Large intestine (tissue), 3 donors: ENCODE measurements around the gene PRORP. TPM values are rescaled to one million over a fixed set of nuclear protein-coding genes. Genes with fewer than 3 reads are reported as not detected.

ENCODE experiments used
- DNase-seq, 2 donors: peaks; one replicate each; pipeline versions ENCODE4 v3.0.0 to v3.0.0-alpha.2; 2013
- H3K27ac ChIP-seq: one replicate; pipeline ENCODE4 v1.5.1; 2013; ENCODE audit warnings: low read length
- H3K27me3 ChIP-seq: 2 replicates; pipeline ENCODE4 v1.6.1; 2013; ENCODE audit warnings: low read length; ENCODE audit not compliant: control insufficient read depth, insufficient read depth
- H3K36me3 ChIP-seq: 2 replicates; pipeline ENCODE4 v1.6.1; 2013; ENCODE audit warnings: low read length; ENCODE audit not compliant: control insufficient read depth, insufficient read depth
- H3K4me1 ChIP-seq: one replicate; pipeline ENCODE4 v1.6.1; 2013; ENCODE audit warnings: low read length; ENCODE audit not compliant: control insufficient read depth, insufficient read depth
- H3K4me3 ChIP-seq: one replicate; pipeline ENCODE4 v1.5.1; 2013; ENCODE audit warnings: low read length
- H3K9me3 ChIP-seq: one replicate; pipeline ENCODE4 v1.6.1; 2013; ENCODE audit warnings: mild to moderate bottlenecking, low read depth, low read length, moderate library complexity; ENCODE audit not compliant: control insufficient read depth
- WGBS: methylation state at CpG from one replicate; pipeline ENCODE4 v1.1.5; 2013; ENCODE audit warnings: low lambda C conversion rate; ENCODE audit not compliant: insufficient coverage; 5-methylcytosine and 5-hydroxymethylcytosine counted together
- polyA plus RNA-seq: library from polyadenylated mRNA; unstranded; fragments of 120-200 nt; gene quantifications from one replicate; pipeline ENCODE4 v1.2.1, GENCODE V29; 2013

PRORP gene
- polyA plus RNA-seq, 1 donor: 29.9 TPM

DNA sequence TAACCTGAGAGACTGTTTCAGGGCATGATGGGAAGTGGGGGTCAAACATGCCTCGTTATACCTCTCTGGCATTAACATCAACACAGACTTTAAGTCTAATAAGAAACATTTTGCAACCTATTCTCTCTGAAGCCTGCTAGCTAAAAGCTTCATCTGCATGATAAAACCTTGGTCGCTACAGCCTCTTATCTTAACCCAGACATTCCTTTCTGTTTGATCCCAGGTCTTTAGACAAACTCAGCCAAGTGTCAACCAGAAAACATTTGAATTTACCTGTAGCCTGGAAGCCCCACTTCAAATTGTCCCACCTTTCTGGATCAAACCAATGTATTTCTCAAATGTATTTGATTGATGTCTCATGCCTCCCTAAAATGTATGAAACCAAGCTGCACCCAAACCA is 9.7 kb upstream of the PRORP start:
- no peak for DNase-seq
- no peaks in the 10 kb centered on the region for H3K4me1 ChIP-seq
- no peak overlapping the region for H3K4me3 ChIP-seq
- peaks cover 50% of the 10 kb centered on the region for H3K36me3 ChIP-seq
- no peak overlapping the region for H3K27ac ChIP-seq
- H3K9me3 ChIP-seq: no peaks in the 10 kb centered on the region
- H3K27me3 ChIP-seq: no peaks in the 10 kb centered on the region
- 83% methylated on average over 1 of the region's 2 CpGs for WGBS

DNA sequence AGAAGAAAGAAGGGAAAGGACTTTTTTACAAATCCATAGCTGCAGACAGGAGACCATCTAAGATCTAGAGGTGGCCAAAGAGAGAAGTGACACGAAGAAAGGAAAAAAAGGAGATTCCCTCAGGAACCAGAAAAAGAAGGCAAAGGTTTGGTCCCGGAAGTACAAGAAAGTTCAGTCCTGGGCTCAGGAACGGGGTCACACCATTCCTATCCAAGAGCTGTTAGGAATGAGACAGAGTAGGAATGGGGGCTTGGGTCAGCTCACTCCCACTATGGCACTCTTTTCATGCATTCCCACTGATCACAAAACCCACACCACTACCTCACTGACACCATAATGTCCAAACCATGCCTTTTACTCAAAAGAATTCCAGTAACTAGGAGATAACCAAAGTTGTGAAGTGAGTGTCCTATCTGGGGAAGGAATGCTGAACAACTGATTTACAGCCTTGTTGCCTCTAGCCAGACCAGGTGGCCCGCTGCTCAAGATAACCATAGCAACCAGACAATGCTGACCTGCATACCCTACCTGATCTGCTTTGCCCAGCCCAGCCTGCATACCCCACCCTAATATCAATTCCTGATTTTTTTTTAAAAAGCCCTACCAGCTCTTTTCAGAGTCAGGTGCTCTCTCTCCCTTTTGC is 8.9 kb upstream of the PRORP start:
- no peak for DNase-seq
- H3K9me3 ChIP-seq: no peaks in the 10 kb centered on the region
- H3K27ac ChIP-seq: no peak overlapping the region
- no CpG with 5 or more reads among the region's 4 CpGs for WGBS
- H3K4me1 ChIP-seq: no peaks in the 10 kb centered on the region
- no peaks in the 10 kb centered on the region for H3K27me3 ChIP-seq
- H3K4me3 ChIP-seq: no peak overlapping the region
- peaks cover 50% of the 10 kb centered on the region for H3K36me3 ChIP-seq

DNA sequence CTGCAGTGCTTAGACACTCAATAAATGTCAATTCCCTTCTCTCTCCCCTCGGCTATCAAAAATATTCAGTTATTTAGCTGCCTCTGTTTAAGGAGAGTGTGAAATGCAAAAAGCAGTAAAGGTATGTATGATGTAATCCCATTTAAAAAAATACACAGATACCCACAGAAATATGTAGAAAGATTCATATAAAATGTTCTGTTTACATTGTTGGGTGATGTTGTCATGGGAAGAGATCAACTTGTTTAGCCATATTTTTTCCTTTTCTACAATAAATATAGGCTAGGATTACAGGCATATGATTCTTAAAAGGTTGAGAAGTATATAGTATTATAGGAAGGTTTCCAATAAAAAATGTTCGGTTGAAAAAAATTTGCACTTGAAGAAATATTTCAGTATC is 8.3 kb upstream of the PRORP start:
- DNase-seq: no peak
- Histone ChIP-seq H3K27ac (no peak overlapping the region), H3K4me3 (no peak overlapping the region), H3K36me3 (peaks cover 46% of the 10 kb centered on the region), H3K27me3 (no peaks in the 10 kb centered on the region), H3K4me1 (no peaks in the 10 kb centered on the region), H3K9me3 (no peaks in the 10 kb centered on the region)
- 100% methylated on average over 1 of the region's 2 CpGs for WGBS

DNA sequence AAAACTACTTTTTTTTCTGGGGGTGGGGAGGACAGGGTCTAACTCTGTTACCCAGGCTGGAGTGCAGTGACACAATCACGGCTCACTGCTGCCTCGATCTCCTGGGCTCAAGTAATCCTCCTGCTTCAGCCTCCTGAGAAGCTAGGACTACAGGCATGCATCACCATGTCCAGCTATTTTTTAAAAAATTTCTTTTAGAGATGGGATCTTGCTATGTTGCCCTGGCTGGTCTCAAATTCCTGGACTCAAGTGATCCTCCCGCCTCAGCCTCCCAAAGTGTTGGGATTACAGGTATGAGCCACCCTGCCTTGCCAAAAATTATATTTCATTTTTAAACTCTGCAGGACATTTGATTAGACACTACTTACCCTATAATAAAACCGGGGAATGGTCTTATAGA is 6.1 kb upstream of the PRORP start:
- no peak overlapping the region for H3K4me3 ChIP-seq
- peaks cover 38% of the 10 kb centered on the region for H3K36me3 ChIP-seq
- no peaks in the 10 kb centered on the region for H3K9me3 ChIP-seq
- H3K4me1 ChIP-seq: peaks cover 5% of the 10 kb centered on the region
- DNase-seq: no peak
- no peak overlapping the region for H3K27ac ChIP-seq
- no peaks in the 10 kb centered on the region for H3K27me3 ChIP-seq
- WGBS: 80% methylated on average over 1 of the region's 4 CpGs

DNA sequence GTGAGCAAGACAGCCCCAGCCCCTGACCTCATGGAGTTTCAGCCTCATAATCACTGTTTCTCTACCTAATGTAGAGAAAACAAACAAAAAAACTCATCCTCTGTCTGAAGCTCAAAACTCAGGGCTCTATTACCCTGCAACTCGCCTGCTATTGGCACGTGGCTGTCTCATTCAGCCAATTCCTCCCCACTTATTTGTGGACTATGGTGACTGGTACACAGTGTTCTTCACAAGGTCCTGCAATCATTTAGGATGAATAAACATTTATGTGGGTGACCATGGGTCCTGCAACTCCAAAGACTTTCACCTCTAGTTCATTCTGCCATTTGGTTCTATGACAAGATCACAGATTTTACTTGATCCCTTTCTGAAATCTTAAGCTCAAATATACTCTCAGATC is 5.2 kb upstream of the PRORP start:
- Histone ChIP-seq H3K4me3 (no peak overlapping the region), H3K27ac (no peak overlapping the region), H3K9me3 (no peaks in the 10 kb centered on the region), H3K36me3 (peaks cover 29% of the 10 kb centered on the region), H3K27me3 (no peaks in the 10 kb centered on the region), H3K4me1 (peaks cover 5% of the 10 kb centered on the region)
- WGBS: no CpG with 5 or more reads among the region's 2 CpGs
- DNase-seq: no peak

DNA sequence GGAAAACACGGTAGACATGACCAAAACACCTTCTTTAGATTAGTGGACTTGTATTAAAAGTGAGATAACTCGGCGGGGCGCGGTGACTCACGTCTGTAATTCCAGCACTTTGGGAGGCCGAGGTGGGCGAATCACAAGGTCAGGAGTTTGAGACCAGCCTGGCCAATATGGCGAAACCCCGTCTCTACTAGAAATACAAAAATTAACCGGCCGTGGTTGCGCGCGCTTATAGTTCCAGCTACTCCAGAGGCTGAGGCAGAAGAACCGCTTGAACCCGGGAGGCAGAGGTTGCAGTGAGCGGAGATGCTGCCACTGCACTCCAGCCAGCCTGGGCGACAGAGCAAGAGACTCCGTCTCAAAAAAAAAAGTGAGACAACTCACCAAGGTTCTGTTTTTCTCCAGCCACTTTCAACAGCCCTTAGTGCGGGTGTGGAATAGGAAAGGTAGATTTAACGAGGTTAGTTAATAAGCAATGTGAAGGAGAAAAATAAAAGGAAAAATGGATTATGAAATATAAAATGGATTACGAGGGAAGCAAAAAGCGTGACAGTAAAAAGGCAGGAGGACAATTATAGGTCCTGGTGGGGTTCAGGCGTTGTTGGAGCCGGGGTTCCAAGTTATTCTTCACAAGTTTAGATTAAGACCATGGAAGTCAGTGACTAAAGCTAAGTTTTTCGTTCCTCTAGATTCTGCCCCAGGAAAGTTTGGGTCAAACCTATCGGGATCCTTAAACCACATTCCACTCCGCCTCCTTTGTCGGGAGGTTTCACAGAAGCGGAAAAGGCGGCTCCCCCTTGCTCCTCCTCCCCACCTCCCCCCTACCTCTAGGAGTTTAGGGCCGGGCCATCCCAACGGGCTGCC is 1.1 kb upstream of the PRORP start:
- Histone ChIP-seq H3K4me1 (peaks cover 15% of the 10 kb centered on the region), H3K27ac (peak overlapping the region; percentile 90), H3K27me3 (no peaks in the 10 kb centered on the region), H3K4me3 (peak overlapping the region; percentile 67), H3K9me3 (no peaks in the 10 kb centered on the region), H3K36me3 (peaks cover 9% of the 10 kb centered on the region)
- WGBS: 11% methylated on average over 5 of the region's 34 CpGs
- DNase-seq: peak in 1 of 2 donors; percentile 8

DNA sequence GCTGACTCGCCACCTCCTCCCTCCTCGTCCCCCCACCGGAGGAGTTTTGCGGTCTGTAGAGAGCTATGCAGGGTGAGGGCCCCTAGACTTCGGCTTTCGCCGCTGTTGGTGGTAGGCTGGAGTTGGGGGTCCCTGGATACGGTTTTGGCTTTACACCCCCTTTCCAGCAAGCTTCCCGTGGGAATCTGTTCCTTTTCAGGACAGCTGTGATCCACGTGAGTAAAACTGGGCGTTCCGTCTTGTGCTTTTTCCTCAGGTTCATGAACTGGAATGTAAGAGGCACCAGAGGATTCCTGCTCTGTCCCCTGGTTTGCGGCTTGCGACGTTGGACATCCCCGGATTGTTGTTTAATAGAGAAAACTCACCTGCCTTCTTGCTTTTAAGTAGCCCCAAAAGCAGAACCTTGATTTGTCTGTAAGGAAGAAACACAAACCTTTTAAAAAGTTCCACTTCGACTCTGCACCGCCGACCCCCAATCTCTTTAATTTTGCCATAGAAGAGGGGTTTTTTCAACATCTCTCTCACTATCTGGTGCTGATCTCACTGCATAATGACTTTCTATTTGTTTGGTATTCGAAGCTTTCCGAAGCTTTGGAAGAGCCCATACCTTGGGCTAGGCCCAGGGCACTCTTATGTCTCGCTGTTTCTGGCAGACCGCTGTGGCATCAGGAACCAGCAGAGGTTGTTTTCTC is 490 bp downstream of the PRORP start:
- peak in 1 of 2 donors; percentile 46 for DNase-seq

DNA sequence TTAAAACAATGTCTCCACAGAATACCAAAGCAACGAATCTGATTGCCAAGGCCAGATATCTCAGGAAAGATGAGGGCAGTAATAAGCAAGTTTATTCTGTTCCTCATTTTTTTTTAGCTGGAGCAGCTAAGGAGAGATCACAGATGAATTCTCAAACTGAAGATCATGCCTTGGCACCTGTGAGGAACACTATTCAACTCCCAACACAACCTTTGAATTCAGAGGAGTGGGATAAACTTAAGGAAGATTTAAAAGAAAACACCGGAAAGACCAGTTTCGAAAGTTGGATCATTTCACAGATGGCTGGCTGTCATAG is 994 bp downstream of the PRORP start:
- H3K27me3 ChIP-seq: no peaks in the 10 kb centered on the region
- peak overlapping the region; percentile 67 for H3K4me3 ChIP-seq
- peaks cover 15% of the 10 kb centered on the region for H3K4me1 ChIP-seq
- peak in 1 of 2 donors; percentile 43 for DNase-seq
- H3K9me3 ChIP-seq: no peaks in the 10 kb centered on the region
- WGBS: 0% methylated on average over 1 of the region's 3 CpGs
- peak overlapping the region; percentile 90 for H3K27ac ChIP-seq
- peaks cover 7% of the 10 kb centered on the region for H3K36me3 ChIP-seq

More for the DNA sequence above, 490 bp downstream of the PRORP start:
- H3K9me3 ChIP-seq: no peaks in the 10 kb centered on the region
- WGBS: 40% methylated on average over 1 of the region's 23 CpGs
- peak overlapping the region; percentile 90 for H3K27ac ChIP-seq
- no peaks in the 10 kb centered on the region for H3K27me3 ChIP-seq
- peaks cover 15% of the 10 kb centered on the region for H3K4me1 ChIP-seq
- peak overlapping the region; percentile 67 for H3K4me3 ChIP-seq
- H3K36me3 ChIP-seq: peaks cover 7% of the 10 kb centered on the region

DNA sequence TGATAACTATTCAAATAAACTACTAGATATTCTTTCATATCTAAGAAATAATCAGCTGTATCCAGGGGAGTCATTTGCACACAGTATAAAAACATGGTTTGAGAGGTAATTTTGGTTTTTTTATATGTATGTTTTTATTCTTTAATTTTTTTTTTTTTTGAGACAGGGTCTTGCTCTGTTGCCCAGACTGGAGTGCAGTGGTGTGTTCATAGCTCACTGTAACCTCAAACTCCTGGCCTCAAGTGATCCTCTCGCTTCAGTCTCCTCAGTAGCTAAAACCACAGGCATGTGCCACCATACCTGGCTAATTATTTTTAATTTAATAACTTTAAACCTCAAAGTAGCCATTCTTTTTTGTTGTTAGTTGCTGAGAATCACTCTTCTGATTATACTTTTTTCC is 1.8 kb downstream of the PRORP start:
- WGBS: no CpG with 5 or more reads among the region's 1 CpG
- H3K4me3 ChIP-seq: no peak overlapping the region
- H3K9me3 ChIP-seq: no peaks in the 10 kb centered on the region
- no peak overlapping the region for H3K27ac ChIP-seq
- H3K27me3 ChIP-seq: no peaks in the 10 kb centered on the region
- peaks cover 7% of the 10 kb centered on the region for H3K36me3 ChIP-seq
- peaks cover 15% of the 10 kb centered on the region for H3K4me1 ChIP-seq
- DNase-seq: no peak

DNA sequence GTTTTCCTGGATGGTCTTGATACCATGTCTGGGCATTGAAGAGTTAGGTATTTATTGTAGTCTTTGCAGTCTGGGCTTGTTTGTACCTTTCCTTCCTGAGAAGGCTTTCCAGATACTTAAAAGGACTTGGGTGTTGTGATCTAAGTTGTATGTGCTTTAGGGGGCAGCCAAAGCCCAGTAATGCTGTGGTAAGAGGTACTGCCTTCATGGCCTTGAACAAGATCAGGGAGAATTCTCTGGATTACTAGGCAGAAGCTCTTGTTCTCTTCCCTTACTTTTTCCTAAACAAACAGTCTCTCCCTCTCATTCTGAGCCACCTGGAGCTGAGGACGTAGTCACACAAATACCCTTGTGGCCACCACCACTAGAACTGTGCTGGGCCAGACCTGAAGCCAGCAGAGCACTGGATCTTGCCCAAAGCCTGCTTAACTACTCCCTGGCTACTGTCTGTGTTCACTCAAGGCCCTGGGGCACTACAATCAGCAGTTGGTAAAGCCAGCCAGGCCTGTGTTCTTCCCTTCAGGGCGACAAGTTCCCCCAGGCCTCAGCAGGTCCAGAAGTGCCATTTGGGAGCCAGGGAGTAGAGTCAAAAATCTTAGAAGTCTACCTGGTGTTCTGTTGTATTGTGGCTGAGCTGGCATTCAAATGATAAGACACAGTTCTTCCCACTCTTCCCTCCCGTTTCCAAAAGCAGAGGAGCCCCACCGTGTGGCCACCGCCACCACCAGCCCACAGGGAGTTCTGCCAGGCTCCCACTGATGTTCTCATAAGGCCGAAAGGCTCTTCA is 11.4 kb downstream of the PRORP start:
- Histone ChIP-seq H3K9me3 (peaks cover 11% of the 10 kb centered on the region), H3K36me3 (peaks cover 31% of the 10 kb centered on the region), H3K27ac (no peak overlapping the region), H3K4me3 (no peak overlapping the region), H3K27me3 (no peaks in the 10 kb centered on the region), H3K4me1 (no peaks in the 10 kb centered on the region)
- no CpG with 5 or more reads among the region's 6 CpGs for WGBS
- no peak for DNase-seq
